Nephron (organoid): ENCODE results near the gene PUS7L.
"Not testable (repeated sequence)": the region's sequence is repeated elsewhere in the genome, so short reads cannot be mapped to it uniquely, and the experiment has no call there.

Experiments
- H3K27ac Mint-ChIP-seq, 3 experiments: 2 replicates each; pipeline ENCODE4 v1.8.0; 2020; ENCODE audit warnings: mixed read lengths in 3 of 3, mild to moderate bottlenecking in 2 of 3, moderate library complexity in 1 of 3
- H3K27me3 Mint-ChIP-seq: 2 replicates; pipeline ENCODE4 v1.8.0; 2021; ENCODE audit warnings: low read depth, mild to moderate bottlenecking, moderate library complexity, mixed read lengths
- H3K36me3 Mint-ChIP-seq: 2 replicates; pipeline ENCODE4 v1.8.0; 2020; ENCODE audit warnings: low read depth, mixed read lengths
- H3K4me1 Mint-ChIP-seq: 2 replicates; pipeline ENCODE4 v1.8.0; 2020; ENCODE audit warnings: mixed read lengths
- H3K4me3 Mint-ChIP-seq, 3 experiments: 2 replicates each; pipeline ENCODE4 v1.8.0; 2020; ENCODE audit warnings: mild to moderate bottlenecking in 3 of 3, mixed read lengths in 3 of 3, moderate library complexity in 2 of 3
- H3K9me3 Mint-ChIP-seq: 2 replicates; pipeline ENCODE4 v1.8.0; 2020; ENCODE audit warnings: mixed read lengths
- TF ChIP-seq, protein P1 (sequence below), 3 experiments: fragments of 200-600 bp; sonication (generic); IDR thresholded peaks; one replicate each; pipeline ENCODE4 v1.5.0; 2021; ENCODE audit warnings: antibody characterized with exemption in 3 of 3; ENCODE audit not compliant: unreplicated experiment in 3 of 3

The PUS7L gene

DNA sequence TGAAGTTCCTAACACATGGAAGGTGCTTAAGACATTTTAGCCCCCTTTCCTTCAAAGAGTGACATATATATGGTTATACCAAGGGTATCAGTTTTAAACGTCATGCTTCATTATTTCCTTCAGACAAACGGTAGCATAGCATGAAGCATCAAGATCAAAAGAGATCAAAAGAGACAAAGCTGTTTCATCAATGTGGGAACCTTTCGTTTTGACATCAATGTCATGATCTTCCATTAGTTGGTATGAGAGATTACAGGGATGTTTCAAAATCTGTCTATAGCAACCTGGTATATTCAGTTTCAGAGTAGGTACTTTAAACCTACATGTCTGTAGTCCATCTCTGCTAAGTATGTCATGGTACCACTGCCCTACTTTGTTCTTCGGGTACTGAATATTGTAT, 28.3 kb downstream of the PUS7L start:
- Mint-ChIP-seq H3K4me1 (no peaks in the 10 kb centered on the region), H3K36me3 (peaks cover 9% of the 10 kb centered on the region), H3K9me3 (no peaks in the 10 kb centered on the region), H3K4me3 (no peak overlapping the region), H3K27me3 (no peaks in the 10 kb centered on the region), H3K27ac (no peak overlapping the region)
- TF ChIP-seq, protein P1, sequence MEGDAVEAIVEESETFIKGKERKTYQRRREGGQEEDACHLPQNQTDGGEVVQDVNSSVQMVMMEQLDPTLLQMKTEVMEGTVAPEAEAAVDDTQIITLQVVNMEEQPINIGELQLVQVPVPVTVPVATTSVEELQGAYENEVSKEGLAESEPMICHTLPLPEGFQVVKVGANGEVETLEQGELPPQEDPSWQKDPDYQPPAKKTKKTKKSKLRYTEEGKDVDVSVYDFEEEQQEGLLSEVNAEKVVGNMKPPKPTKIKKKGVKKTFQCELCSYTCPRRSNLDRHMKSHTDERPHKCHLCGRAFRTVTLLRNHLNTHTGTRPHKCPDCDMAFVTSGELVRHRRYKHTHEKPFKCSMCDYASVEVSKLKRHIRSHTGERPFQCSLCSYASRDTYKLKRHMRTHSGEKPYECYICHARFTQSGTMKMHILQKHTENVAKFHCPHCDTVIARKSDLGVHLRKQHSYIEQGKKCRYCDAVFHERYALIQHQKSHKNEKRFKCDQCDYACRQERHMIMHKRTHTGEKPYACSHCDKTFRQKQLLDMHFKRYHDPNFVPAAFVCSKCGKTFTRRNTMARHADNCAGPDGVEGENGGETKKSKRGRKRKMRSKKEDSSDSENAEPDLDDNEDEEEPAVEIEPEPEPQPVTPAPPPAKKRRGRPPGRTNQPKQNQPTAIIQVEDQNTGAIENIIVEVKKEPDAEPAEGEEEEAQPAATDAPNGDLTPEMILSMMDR (IDR thresholded peaks at IDR 0.05; ENCODE audit: unreplicated experiment in 3 of 3): no peak

DNA sequence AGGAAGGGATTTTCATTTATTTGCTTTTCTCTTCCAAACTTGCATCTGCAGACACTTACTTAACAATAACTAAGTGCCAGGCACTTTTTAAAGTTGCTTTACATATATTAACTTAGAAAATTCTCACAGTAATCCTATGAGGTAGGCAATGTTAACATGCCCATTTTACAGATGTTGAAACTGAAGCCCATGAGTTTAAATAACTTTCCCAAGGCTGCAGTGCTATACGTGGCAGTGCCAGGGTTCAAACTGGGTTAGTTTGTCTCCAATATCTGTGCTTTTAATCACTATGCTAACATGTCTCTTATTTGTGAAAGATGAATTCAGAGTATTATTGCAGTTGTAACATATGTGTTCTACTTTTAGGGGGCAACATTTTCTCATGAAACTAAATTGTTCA, 29.9 kb downstream of the PUS7L start:
- Mint-ChIP-seq H3K9me3 (no peaks in the 10 kb centered on the region), H3K4me3 (no peak overlapping the region), H3K27me3 (no peaks in the 10 kb centered on the region), H3K27ac (no peak overlapping the region), H3K36me3 (peaks cover 9% of the 10 kb centered on the region), H3K4me1 (no peaks in the 10 kb centered on the region)
- TF ChIP-seq, protein P1 (IDR thresholded peaks at IDR 0.05; ENCODE audit: unreplicated experiment in 3 of 3): no peak

DNA sequence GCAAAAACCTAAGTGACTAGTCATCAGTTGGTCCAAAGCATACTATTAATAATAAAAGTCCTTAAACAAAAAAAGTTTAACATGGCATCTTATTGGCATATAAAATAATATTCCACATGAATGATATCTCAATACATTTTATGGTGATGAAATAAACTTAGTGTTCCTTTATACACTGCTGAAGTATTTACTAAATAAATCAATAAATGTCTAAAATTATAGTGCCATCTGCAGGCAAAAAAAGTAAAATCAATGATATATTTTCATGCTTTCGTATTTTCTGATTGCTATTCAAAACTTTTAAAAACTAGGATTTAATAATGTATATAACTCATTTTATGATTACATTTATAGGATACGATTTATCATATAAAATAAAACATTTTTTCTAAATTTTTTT, 30.5 kb downstream of the PUS7L start:
- Mint-ChIP-seq H3K27me3 (no peaks in the 10 kb centered on the region), H3K4me3 (no peak overlapping the region), H3K27ac (no peak overlapping the region), H3K9me3 (no peaks in the 10 kb centered on the region), H3K36me3 (peaks cover 9% of the 10 kb centered on the region), H3K4me1 (no peaks in the 10 kb centered on the region)
- TF ChIP-seq, protein P1 (IDR thresholded peaks at IDR 0.05; ENCODE audit: unreplicated experiment in 3 of 3): peak in 2 of 3 experiments; percentile 42 to 55

GRCh38 chr12:43723134-43723533, 35.5 kb downstream of the PUS7L start:
- no peak overlapping the region for H3K27ac Mint-ChIP-seq
- no peaks in the 10 kb centered on the region for H3K9me3 Mint-ChIP-seq
- H3K36me3 Mint-ChIP-seq: peaks cover 9% of the 10 kb centered on the region
- H3K4me3 Mint-ChIP-seq: no peak overlapping the region
- TF ChIP-seq, protein P1 (IDR thresholded peaks at IDR 0.05; ENCODE audit: unreplicated experiment in 3 of 3): no peak
- no peaks in the 10 kb centered on the region for H3K27me3 Mint-ChIP-seq
- no peaks in the 10 kb centered on the region for H3K4me1 Mint-ChIP-seq

GRCh38 chr12:43722621-43723020, 36.0 kb downstream of the PUS7L start:
- Mint-ChIP-seq H3K27ac (no peak overlapping the region), H3K4me1 (no peaks in the 10 kb centered on the region), H3K9me3 (no peaks in the 10 kb centered on the region), H3K27me3 (no peaks in the 10 kb centered on the region), H3K4me3 (no peak overlapping the region), H3K36me3 (peaks cover 9% of the 10 kb centered on the region)
- TF ChIP-seq, protein P1 (IDR thresholded peaks at IDR 0.05; ENCODE audit: unreplicated experiment in 3 of 3): no peak

GRCh38 chr12:43711348-43711747, 47.2 kb downstream of the PUS7L start:
- Mint-ChIP-seq H3K9me3 (peaks cover 24% of the 10 kb centered on the region), H3K4me1 (no peaks in the 10 kb centered on the region), H3K27ac (no peak overlapping the region), H3K27me3 (no peaks in the 10 kb centered on the region), H3K4me3 (no peak overlapping the region), H3K36me3 (no peaks in the 10 kb centered on the region)
- TF ChIP-seq, protein P1 (IDR thresholded peaks at IDR 0.05; ENCODE audit: unreplicated experiment in 3 of 3): no peak

GRCh38 chr12:43703772-43704171, 54.8 kb downstream of the PUS7L start:
- not testable (repeated sequence) for H3K4me1 Mint-ChIP-seq, H3K36me3 Mint-ChIP-seq, H3K27me3 Mint-ChIP-seq, H3K27ac Mint-ChIP-seq, H3K4me3 Mint-ChIP-seq
- H3K9me3 Mint-ChIP-seq: peaks cover 20% of the 10 kb centered on the region

- not testable (repeated sequence) for H3K27ac Mint-ChIP-seq, H3K4me1 Mint-ChIP-seq, H3K27me3 Mint-ChIP-seq, H3K4me3 Mint-ChIP-seq, H3K36me3 Mint-ChIP-seq, H3K9me3 Mint-ChIP-seq
Observed at GRCh38 chr12:43701194-43701593, 57.4 kb downstream of the PUS7L start.
